ENCODE data around the gene RFLNA. TPM values are rescaled to one million over a fixed set of nuclear protein-coding genes. Genes with fewer than 3 reads are reported as not detected.

Gene RFLNA
- polyA plus RNA-seq, 3 donors = 5.6 to 6.3 (median 6.1) TPM

GRCh38 chr12:124302807-124303578, 8.1 kb downstream of the RFLNA start:
- DNase-seq (ENCODE audit: low read depth in 3 of 3, low spot score in 2 of 3) = no peak

- no peak for DNase-seq (ENCODE audit: low read depth in 3 of 3, low spot score in 2 of 3)
Observed at GRCh38 chr12:124303579-124304313, 8.9 kb downstream of the RFLNA start.

GRCh38 chr12:124304314-124304790, 9.5 kb downstream of the RFLNA start:
- no peak for DNase-seq (ENCODE audit: low read depth in 3 of 3, low spot score in 2 of 3)

- DNase-seq (ENCODE audit: low read depth in 3 of 3, low spot score in 2 of 3) = no peak
Observed at GRCh38 chr12:124305136-124305535, 10.2 kb downstream of the RFLNA start.

- no peak for DNase-seq (ENCODE audit: low read depth in 3 of 3, low spot score in 2 of 3)
Observed at GRCh38 chr12:124305776-124306685, 11.1 kb downstream of the RFLNA start.

GRCh38 chr12:124306686-124307555, 12.0 kb downstream of the RFLNA start:
- DNase-seq (ENCODE audit: low read depth in 3 of 3, low spot score in 2 of 3) = no peak

GRCh38 chr12:124307556-124307825, 12.6 kb downstream of the RFLNA start:
- DNase-seq (ENCODE audit: low read depth in 3 of 3, low spot score in 2 of 3) = no peak

- no peak for DNase-seq (ENCODE audit: low read depth in 3 of 3, low spot score in 2 of 3)
Observed at GRCh38 chr12:124308741-124309140, 13.8 kb downstream of the RFLNA start.

GRCh38 chr12:124309231-124309630, 14.3 kb downstream of the RFLNA start:
- no peak for DNase-seq (ENCODE audit: low read depth in 3 of 3, low spot score in 2 of 3)

- DNase-seq (ENCODE audit: low read depth in 3 of 3, low spot score in 2 of 3) = no peak
Observed at GRCh38 chr12:124309744-124310143, 14.9 kb downstream of the RFLNA start.

- no peak for DNase-seq (ENCODE audit: low read depth in 3 of 3, low spot score in 2 of 3)
Observed at GRCh38 chr12:124310178-124310577, 15.3 kb downstream of the RFLNA start.

- DNase-seq (ENCODE audit: low read depth in 3 of 3, low spot score in 2 of 3) = no peak
Observed at GRCh38 chr12:124310785-124311184, 15.9 kb downstream of the RFLNA start.

GRCh38 chr12:124311292-124312109, 16.6 kb downstream of the RFLNA start:
- DNase-seq (ENCODE audit: low read depth in 3 of 3, low spot score in 2 of 3) = no peak

GRCh38 chr12:124312601-124313000, 17.7 kb downstream of the RFLNA start:
- DNase-seq (ENCODE audit: low read depth in 3 of 3, low spot score in 2 of 3) = no peak

- no peak for DNase-seq (ENCODE audit: low read depth in 3 of 3, low spot score in 2 of 3)
Observed at GRCh38 chr12:124314207-124314606, 19.3 kb downstream of the RFLNA start.

- no peak for DNase-seq (ENCODE audit: low read depth in 3 of 3, low spot score in 2 of 3)
Observed at GRCh38 chr12:124314766-124315165, 19.9 kb downstream of the RFLNA start.

GRCh38 chr12:124315372-124316044, 20.6 kb downstream of the RFLNA start:
- DNase-seq (ENCODE audit: low read depth in 3 of 3, low spot score in 2 of 3) = no peak

GRCh38 chr12:124316257-124316900, 21.5 kb downstream of the RFLNA start:
- DNase-seq (ENCODE audit: low read depth in 3 of 3, low spot score in 2 of 3) = no peak
